ENCODE measurements around the gene AICDA. TPM values are rescaled to one million over a fixed set of nuclear protein-coding genes. Genes with fewer than 3 reads are reported as not detected.
"Not testable (repeated sequence)": the region's sequence is repeated elsewhere in the genome, so short reads cannot be mapped to it uniquely, and the experiment has no call there.

AICDA gene
- total RNA-seq, 1 donor from 2014 or later = not detected

GRCh38 chr12:8630131-8630530, 17.5 kb upstream of the AICDA start:
- Histone ChIP-seq H4K20me1 (ENCODE audit: low read depth) (no peaks in the 10 kb centered on the region), H3K4me1 (no peaks in the 10 kb centered on the region), H3K79me2 (ENCODE audit: low read depth) (no peaks in the 10 kb centered on the region), H3K4me2 (no peak overlapping the region), H3K9me3 (ENCODE audit: low read depth) (no peaks in the 10 kb centered on the region), H3K27ac (no peak overlapping the region), H3F3A (ENCODE audit: low read depth) (no peaks in the 10 kb centered on the region), H3K9ac (no peak overlapping the region), H2AFZ (replicated peaks) (no peak overlapping the region), H3K27me3 (no peaks in the 10 kb centered on the region), H3K4me3 (no peak overlapping the region), H3K36me3 (no peaks in the 10 kb centered on the region)
- no peaks in the 10 kb centered on the region for H3K4me1 Mint-ChIP-seq
- peaks cover 2% of the 10 kb centered on the region for H3K27me3 Mint-ChIP-seq (ENCODE audit: insufficient read depth, low read depth)
- H3K9me3 Mint-ChIP-seq = peaks cover 9% of the 10 kb centered on the region
- no peak overlapping the region for H3K4me3 Mint-ChIP-seq
- H3K36me3 Mint-ChIP-seq = no peaks in the 10 kb centered on the region
- TF ChIP-seq EZH2 (IDR thresholded peaks at IDR 0.05) (no peak), EZH2phosphoT487 (IDR thresholded peaks at IDR 0.05) (no peak), CTCF (IDR thresholded peaks at IDR 0.05) (no peak)
- H3K27ac Mint-ChIP-seq = no peak overlapping the region
- no peak for DNase-seq (ENCODE audit: low spot score)

- Mint-ChIP-seq H3K9me3 (peaks cover 8% of the 10 kb centered on the region), H3K27ac (no peak overlapping the region), H3K36me3 (no peaks in the 10 kb centered on the region), H3K4me1 (no peaks in the 10 kb centered on the region), H3K4me3 (no peak overlapping the region), H3K27me3 (ENCODE audit: insufficient read depth, low read depth) (peaks cover 2% of the 10 kb centered on the region)
- Histone ChIP-seq H3K27me3 (no peaks in the 10 kb centered on the region), H3K4me2 (no peak overlapping the region), H3K9ac (no peak overlapping the region), H3K79me2 (ENCODE audit: low read depth) (no peaks in the 10 kb centered on the region), H4K20me1 (ENCODE audit: low read depth) (no peaks in the 10 kb centered on the region), H2AFZ (replicated peaks) (no peak overlapping the region), H3K4me3 (no peak overlapping the region), H3K9me3 (ENCODE audit: low read depth) (no peaks in the 10 kb centered on the region), H3K36me3 (no peaks in the 10 kb centered on the region), H3K27ac (no peak overlapping the region), H3F3A (ENCODE audit: low read depth) (no peaks in the 10 kb centered on the region), H3K4me1 (no peaks in the 10 kb centered on the region)
- TF ChIP-seq EZH2 (IDR thresholded peaks at IDR 0.05) = no peak
- TF ChIP-seq EZH2phosphoT487 (IDR thresholded peaks at IDR 0.05) = no peak
- TF ChIP-seq CTCF (IDR thresholded peaks at IDR 0.05) = no peak
- no peak for DNase-seq (ENCODE audit: low spot score)
Measured at GRCh38 chr12:8629486-8630033, 16.9 kb upstream of the AICDA start.

GRCh38 chr12:8628731-8629130, 16.1 kb upstream of the AICDA start:
- H3K4me3 Mint-ChIP-seq = no peak overlapping the region
- H3K36me3 Mint-ChIP-seq = no peaks in the 10 kb centered on the region
- Histone ChIP-seq H4K20me1 (ENCODE audit: low read depth) (no peaks in the 10 kb centered on the region), H3K9me3 (ENCODE audit: low read depth) (no peaks in the 10 kb centered on the region), H3K27me3 (no peaks in the 10 kb centered on the region), H3K36me3 (no peaks in the 10 kb centered on the region), H3F3A (ENCODE audit: low read depth) (no peaks in the 10 kb centered on the region), H3K4me2 (no peak overlapping the region), H2AFZ (replicated peaks) (no peak overlapping the region), H3K4me3 (no peak overlapping the region), H3K79me2 (ENCODE audit: low read depth) (no peaks in the 10 kb centered on the region), H3K4me1 (no peaks in the 10 kb centered on the region), H3K9ac (no peak overlapping the region), H3K27ac (no peak overlapping the region)
- H3K27me3 Mint-ChIP-seq (ENCODE audit: insufficient read depth, low read depth) = peaks cover 2% of the 10 kb centered on the region
- H3K27ac Mint-ChIP-seq = no peak overlapping the region
- H3K4me1 Mint-ChIP-seq = no peaks in the 10 kb centered on the region
- TF ChIP-seq EZH2phosphoT487 (IDR thresholded peaks at IDR 0.05) (no peak), CTCF (IDR thresholded peaks at IDR 0.05) (no peak), EZH2 (IDR thresholded peaks at IDR 0.05) (no peak)
- H3K9me3 Mint-ChIP-seq = peaks cover 4% of the 10 kb centered on the region
- DNase-seq (ENCODE audit: low spot score) = no peak

- H4K20me1 ChIP-seq (ENCODE audit: low read depth); H3K27ac ChIP-seq; H3K27ac Mint-ChIP-seq; H3K36me3 Mint-ChIP-seq; DNase-seq (ENCODE audit: low spot score); H3K4me1 Mint-ChIP-seq; H3K4me3 ChIP-seq; H3K9ac ChIP-seq; H3K27me3 Mint-ChIP-seq (ENCODE audit: insufficient read depth, low read depth); H3K4me3 Mint-ChIP-seq; H3K4me1 ChIP-seq; H3K79me2 ChIP-seq (ENCODE audit: low read depth); H3K36me3 ChIP-seq; H3K4me2 ChIP-seq; H3K27me3 ChIP-seq; H2AFZ ChIP-seq (replicated peaks); H3K9me3 ChIP-seq (ENCODE audit: low read depth); H3F3A ChIP-seq (ENCODE audit: low read depth): not testable (repeated sequence)
- H3K9me3 Mint-ChIP-seq = peaks cover 20% of the 10 kb centered on the region
Measured at GRCh38 chr12:8624750-8625149, 12.1 kb upstream of the AICDA start.
